T1000 (cell line): ENCODE measurements around the gene UAP1L1.
"Not testable (repeated sequence)": the region's sequence is repeated elsewhere in the genome, so short reads cannot be mapped to it uniquely, and the experiment has no call there.

Source experiments
- DNase-seq: peaks from one replicate; lab custom pipeline; 2025; ENCODE audit warnings: mixed read lengths; lab: John Stamatoyannopoulos, UW

The UAP1L1 gene

GRCh38 chr9:137057545-137057944, 19.8 kb upstream of the UAP1L1 start:
- DNase-seq: no peak

DNA sequence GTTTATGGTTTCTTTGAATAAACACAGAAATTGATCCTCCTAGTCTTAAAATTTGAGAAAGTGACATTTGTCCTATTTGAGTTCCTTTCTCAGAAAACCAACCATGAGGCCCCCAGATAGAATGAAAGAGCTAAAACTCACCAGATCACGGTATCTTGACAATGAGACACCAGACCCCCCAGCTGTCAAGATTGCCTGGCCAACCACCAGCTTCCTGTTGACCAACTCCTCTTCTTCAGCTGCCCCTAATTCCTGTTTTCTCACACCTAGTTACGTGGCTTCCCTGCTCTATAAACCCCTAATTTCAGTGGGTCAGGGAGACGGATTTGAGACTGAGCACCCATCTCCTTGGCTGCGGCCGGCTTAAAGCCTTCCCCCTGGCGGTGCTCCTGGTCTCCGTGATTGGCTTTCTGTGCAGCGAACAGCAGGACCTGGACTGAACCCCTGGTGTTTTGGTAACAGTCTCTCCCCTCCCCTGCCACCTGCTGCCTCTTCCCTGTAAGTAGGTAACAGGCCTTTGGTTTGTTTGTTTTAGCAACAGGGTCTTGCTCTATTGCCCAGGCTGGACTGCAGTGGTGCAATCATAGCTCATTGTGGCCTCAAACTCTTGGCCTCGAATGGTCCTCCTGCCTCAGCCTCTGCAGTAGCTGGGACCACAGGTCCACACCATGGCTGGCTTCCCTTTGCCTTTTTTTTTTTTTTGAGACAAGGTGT, 18.6 kb upstream of the UAP1L1 start:
- DNase-seq: no peak

- no peak for DNase-seq
These were observed 14.9 kb upstream of the UAP1L1 start for GRCh38 chr9:137062384-137062783.

GRCh38 chr9:137062798-137063197, 14.5 kb upstream of the UAP1L1 start:
- DNase-seq: not testable (repeated sequence)

DNA sequence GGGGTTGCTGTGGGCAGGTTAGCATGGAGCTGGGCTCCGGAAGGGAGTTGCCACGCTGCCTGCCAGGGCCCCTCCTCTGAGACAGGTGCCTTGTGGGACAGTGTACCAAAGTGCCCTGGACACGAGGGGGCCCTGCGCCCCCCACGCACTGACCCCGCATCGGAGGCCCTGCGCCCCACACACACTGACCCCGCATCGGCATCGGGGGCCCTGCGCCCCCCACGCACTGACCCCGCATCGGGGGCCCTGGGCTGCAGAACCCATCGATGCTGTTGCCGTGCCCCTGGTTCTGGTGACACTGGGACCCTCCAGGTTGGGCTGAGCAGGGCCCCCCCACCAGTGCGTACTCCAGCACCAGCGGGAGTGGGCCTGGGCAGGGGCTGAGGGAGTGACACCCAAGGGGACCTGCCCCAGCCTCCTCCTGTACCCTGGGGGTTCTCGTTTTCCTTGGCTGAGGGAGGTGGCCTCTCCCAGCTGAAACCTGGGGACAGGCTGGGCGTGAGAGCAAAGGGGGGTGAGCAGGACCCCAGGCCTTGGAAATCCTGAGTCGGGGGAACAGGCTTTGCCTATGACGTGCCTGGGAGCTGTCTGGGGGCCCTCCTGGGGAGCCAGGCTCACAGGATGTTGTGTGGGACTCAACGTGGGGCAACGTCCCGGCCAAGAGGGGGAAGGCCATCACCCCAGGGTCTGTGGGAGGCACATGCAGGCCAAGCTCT, 13.8 kb upstream of the UAP1L1 start:
- DNase-seq: no peak

GRCh38 chr9:137064027-137064879, 13.1 kb upstream of the UAP1L1 start:
- peak; percentile 18 for DNase-seq

GRCh38 chr9:137064880-137065164, 12.5 kb upstream of the UAP1L1 start:
- DNase-seq: no peak

- DNase-seq: no peak
These were observed 11.9 kb upstream of the UAP1L1 start for GRCh38 chr9:137065336-137065967.

- no peak for DNase-seq
These were observed 11.0 kb upstream of the UAP1L1 start for GRCh38 chr9:137066096-137066861.

DNA sequence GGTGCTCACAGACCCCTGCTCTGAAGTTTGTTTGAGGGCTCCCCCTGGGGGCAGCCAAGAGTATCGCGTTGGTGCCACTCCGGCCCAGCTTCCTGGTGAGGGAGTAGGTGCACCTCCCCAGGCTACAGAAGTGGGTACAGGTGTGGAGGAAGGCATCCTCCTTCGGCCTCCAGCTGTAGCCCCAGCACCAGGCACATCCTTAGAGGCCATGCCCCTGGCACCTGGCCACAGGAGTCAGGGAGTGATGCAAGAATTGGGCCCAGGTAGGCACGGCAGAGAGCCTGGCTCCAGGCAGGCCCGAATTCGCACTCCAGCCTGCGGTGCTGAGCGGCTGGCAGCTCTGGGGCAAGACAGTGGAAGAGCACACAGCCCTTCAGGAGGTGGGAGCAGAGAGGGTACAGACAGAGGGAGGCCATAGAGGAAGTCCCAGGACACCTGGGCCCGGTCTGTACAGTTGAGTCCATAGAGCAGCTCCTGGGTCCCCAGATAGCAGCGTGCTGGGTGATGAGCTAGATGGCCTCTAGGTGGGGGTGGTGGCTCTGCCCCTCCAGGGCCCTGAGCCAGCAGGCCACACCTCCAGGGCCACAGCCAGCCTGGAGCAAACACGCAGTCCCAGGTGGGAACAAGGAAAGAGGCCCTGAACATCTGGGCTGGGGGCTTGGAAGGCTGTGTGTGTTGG, 9.3 kb upstream of the UAP1L1 start:
- DNase-seq: peak; percentile 53

- no peak for DNase-seq
These were observed 8.5 kb upstream of the UAP1L1 start for GRCh38 chr9:137068539-137069507.

- DNase-seq: no peak
These were observed 7.7 kb upstream of the UAP1L1 start for GRCh38 chr9:137069508-137070091.

GRCh38 chr9:137070201-137070905, 7.0 kb upstream of the UAP1L1 start, which contains the start of gene SAPCD2:
Gene SAPCD2, minus strand, starts transcription at chr9:137070557. Its CDS starts 97 bp downstream, at chr9:137070460.
- DNase-seq: peak; percentile 65

GRCh38 chr9:137070906-137071275, 6.4 kb upstream of the UAP1L1 start:
- no peak for DNase-seq

DNA sequence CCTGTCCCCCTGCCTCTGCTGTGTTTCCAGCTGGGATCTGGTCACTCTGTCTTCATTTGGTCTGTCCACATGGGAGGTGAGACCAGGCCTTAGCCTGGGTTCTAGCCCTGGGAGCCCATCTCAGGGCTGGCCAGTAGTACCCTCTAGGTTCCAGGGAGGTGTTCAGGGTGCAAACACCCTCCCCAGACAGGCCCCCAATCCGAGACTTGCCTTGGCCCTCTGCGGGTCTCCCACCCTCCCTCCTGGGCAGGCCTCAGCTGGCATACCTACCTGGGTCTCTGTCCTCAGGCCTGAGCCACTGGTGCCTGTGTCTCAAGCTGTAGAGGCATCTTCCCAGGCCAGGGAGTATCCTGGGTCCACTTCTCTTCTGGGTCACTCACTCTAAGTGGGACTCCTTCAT, 6.0 kb upstream of the UAP1L1 start:
- no peak for DNase-seq

- DNase-seq: no peak
These were observed 3.3 kb upstream of the UAP1L1 start for GRCh38 chr9:137073992-137074399.

GRCh38 chr9:137074657-137075274, 2.6 kb upstream of the UAP1L1 start:
- DNase-seq: no peak

DNA sequence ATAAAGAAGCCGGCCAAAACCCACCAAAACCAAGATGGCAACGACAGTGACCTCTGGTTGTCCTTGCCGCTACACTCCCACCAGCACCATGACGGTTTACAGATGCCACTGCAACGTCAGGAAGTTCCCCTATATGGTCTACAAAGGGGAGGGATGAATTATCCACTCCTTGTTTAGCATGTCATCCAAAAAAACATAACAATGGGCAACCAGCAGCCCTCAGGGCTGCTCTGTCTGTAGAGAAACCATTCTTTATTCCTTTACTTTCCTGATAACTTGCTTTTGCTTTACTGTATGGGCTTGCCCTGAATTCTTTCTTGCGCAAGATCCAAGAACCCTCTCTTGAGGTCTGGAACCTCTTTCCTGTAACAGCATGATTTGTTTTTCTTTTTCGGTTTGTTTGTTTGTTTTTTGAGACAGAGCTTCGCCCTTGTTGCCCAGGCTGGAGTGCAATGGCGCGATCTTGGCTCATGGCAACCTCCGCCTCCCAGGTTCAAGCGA, 2.0 kb upstream of the UAP1L1 start:
- DNase-seq: no peak
